GM23338 (cell line): ENCODE data around the gene DBNL. TPM values are rescaled to one million over a fixed set of nuclear protein-coding genes. Genes with fewer than 3 reads are reported as not detected.

Experiments used
- ATAC-seq: fragments of 200-7000 bp; cut with Tn5 transposase; 3 replicates; pipeline ENCODE4 v1.9.1; 2020
- DNase-seq: peaks from one replicate; pipeline ENCODE4 v3.0.0-alpha.2; 2015; ENCODE audit warnings: low spot score
- H2AFZ ChIP-seq: fragments of 200-600 bp; sonication (generic); 2 replicates; pipeline ENCODE4 v1.8.0; 2016; ENCODE audit warnings: antibody characterized with exemption, mild to moderate bottlenecking, moderate library complexity
- H3F3A ChIP-seq: fragments of 200-600 bp; sonication (generic); replicated peaks from 2 replicates; pipeline ENCODE4 v1.8.0; 2017; ENCODE audit warnings: antibody characterized with exemption, mixed run types, low read depth
- H3K27ac ChIP-seq: fragments of 200-600 bp; sonication (generic); 2 replicates; pipeline ENCODE4 v1.6.1; 2016; ENCODE audit warnings: low read depth
- H3K27me3 ChIP-seq: fragments of 200-600 bp; sonication (generic); 2 replicates; pipeline ENCODE4 v1.8.0; 2016; ENCODE audit warnings: mild to moderate bottlenecking, mixed run types, moderate library complexity; ENCODE audit not compliant: insufficient read depth
- H3K36me3 ChIP-seq: fragments of 200-600 bp; sonication (generic); 2 replicates; pipeline ENCODE4 v1.8.0; 2016; ENCODE audit warnings: mild to moderate bottlenecking; ENCODE audit not compliant: insufficient read depth
- H3K4me1 ChIP-seq: fragments of 200-600 bp; sonication (generic); 2 replicates; pipeline ENCODE4 v1.8.0; 2016; ENCODE audit warnings: mild to moderate bottlenecking, moderate library complexity; ENCODE audit not compliant: insufficient read depth
- H3K4me2 ChIP-seq: fragments of 200-600 bp; sonication (generic); 2 replicates; pipeline ENCODE4 v1.7.1; 2017; ENCODE audit warnings: mixed run types
- H3K4me3 ChIP-seq: fragments of 200-600 bp; sonication (generic); 2 replicates; pipeline ENCODE4 v1.6.1; 2016; ENCODE audit warnings: mixed run types
- H3K79me2 ChIP-seq: fragments of 200-600 bp; sonication (generic); replicated peaks from 2 replicates; pipeline ENCODE4 v1.8.0; 2017; ENCODE audit warnings: mild to moderate bottlenecking; ENCODE audit not compliant: insufficient read depth
- H3K9me2 ChIP-seq: fragments of 200-600 bp; sonication (generic); 2 replicates; pipeline ENCODE4 v1.8.0; 2017; ENCODE audit not compliant: insufficient read depth
- H4K20me1 ChIP-seq: fragments of 200-600 bp; sonication (generic); replicated peaks from 2 replicates; pipeline ENCODE4 v1.8.0; 2017; ENCODE audit warnings: mild to moderate bottlenecking; ENCODE audit not compliant: insufficient read depth
- H3K27ac Mint-ChIP-seq: 2 replicates; pipeline ENCODE4 v1.8.0; 2020; ENCODE audit warnings: inconsistent platforms, mild to moderate bottlenecking, moderate library complexity, mixed read lengths
- H3K27me3 Mint-ChIP-seq: 3 replicates; pipeline ENCODE4 v1.8.0; 2022; ENCODE audit warnings: low read depth, mild to moderate bottlenecking, moderate library complexity, mixed read lengths, inconsistent platforms; ENCODE audit not compliant: insufficient read depth, poor library complexity
- H3K36me3 Mint-ChIP-seq: 3 replicates; pipeline ENCODE4 v1.8.0; 2021; ENCODE audit warnings: low read depth, mild to moderate bottlenecking, inconsistent platforms, moderate library complexity, mixed read lengths
- H3K4me1 Mint-ChIP-seq: 3 replicates; pipeline ENCODE4 v1.8.0; 2020; ENCODE audit warnings: mild to moderate bottlenecking, inconsistent platforms, mixed read lengths
- H3K4me3 Mint-ChIP-seq: 3 replicates; pipeline ENCODE4 v1.8.0; 2021; ENCODE audit warnings: moderate library complexity, mild to moderate bottlenecking, inconsistent platforms, mixed read lengths
- H3K9me3 Mint-ChIP-seq: 3 replicates; pipeline ENCODE4 v1.8.0; 2020; ENCODE audit warnings: moderate library complexity, mild to moderate bottlenecking, inconsistent platforms, mixed read lengths
- CREB1 ChIP-seq: fragments of 250-450 bp; sonication (Bioruptor Pico); IDR thresholded peaks from 2 replicates; pipeline ENCODE4 v1.5.0; 2020; ENCODE audit warnings: low read depth, mild to moderate bottlenecking, moderate library complexity
- EZH2 ChIP-seq: fragments of 200-600 bp; sonication (generic); IDR thresholded peaks from one replicate; pipeline ENCODE4 v1.8.0; 2017; ENCODE audit warnings: antibody characterized with exemption, mild to moderate bottlenecking, low read depth; ENCODE audit not compliant: unreplicated experiment
- EZH2phosphoT487 ChIP-seq: fragments of 200-600 bp; sonication (generic); IDR thresholded peaks from one replicate; pipeline ENCODE4 v1.8.1; 2018; ENCODE audit warnings: antibody characterized with exemption; ENCODE audit not compliant: unreplicated experiment
- JUNB ChIP-seq: IDR thresholded peaks from one replicate; pipeline ENCODE4 v1.6.1; 2016; ENCODE audit warnings: antibody characterized with exemption; ENCODE audit not compliant: unreplicated experiment
- NANOG ChIP-seq: IDR thresholded peaks from 2 replicates; pipeline ENCODE4 v1.6.1; 2016; ENCODE audit warnings: antibody characterized with exemption, borderline replicate concordance
- REST ChIP-seq: IDR thresholded peaks from one replicate; pipeline ENCODE4 v1.6.1; 2018; ENCODE audit warnings: antibody characterized with exemption; ENCODE audit not compliant: unreplicated experiment
- ZNF114 ChIP-seq: fragments of 250-450 bp; sonication (Bioruptor Pico); IDR thresholded peaks from 2 replicates; pipeline ENCODE4 v1.5.0; 2020; ENCODE audit warnings: mild to moderate bottlenecking, moderate library complexity
- polyA plus RNA-seq: library from polyadenylated mRNA; unstranded; fragments of >200 nt; fragmentation: Nextera tagmentation; extraction: Ambion mirVana; gene quantifications from 2 replicates; pipeline ENCODE4 v1.2.1, GENCODE V29; 2016
- total RNA-seq: library from RNA; depleted of rRNA; stranded (reverse); fragments of >200 nt; shearing (Covaris generic); gene quantifications from 2 replicates; pipeline ENCODE4 v1.2.3, GENCODE V29; 2014
- TF ChIP-seq, protein P1 (sequence below): fragments of 250-450 bp; sonication (Bioruptor Pico); IDR thresholded peaks from 2 replicates; pipeline ENCODE4 v1.5.0; 2020; ENCODE audit warnings: mild to moderate bottlenecking, moderate library complexity

DBNL gene
- total and polyA plus RNA-seq, 2 experiments from 2014 or later, result 18.1 to 49.4 TPM

DNA sequence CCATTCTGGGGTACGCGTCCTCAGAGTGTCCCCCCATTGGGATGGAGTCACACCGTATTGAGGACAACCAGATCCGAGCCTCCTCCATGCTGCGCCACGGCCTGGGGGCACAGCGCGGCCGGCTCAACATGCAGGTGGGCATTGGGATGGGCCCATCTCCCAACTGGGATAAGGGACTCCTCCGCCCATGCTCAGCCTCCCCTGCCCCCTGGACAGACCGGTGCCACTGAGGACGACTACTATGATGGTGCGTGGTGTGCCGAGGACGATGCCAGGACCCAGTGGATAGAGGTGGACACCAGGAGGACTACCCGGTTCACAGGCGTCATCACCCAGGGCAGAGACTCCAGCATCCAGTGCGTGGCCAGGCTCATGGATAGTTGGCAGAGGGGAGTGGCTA lies 65.5 kb downstream of the DBNL start (continued):
- TF ChIP-seq, protein P1, sequence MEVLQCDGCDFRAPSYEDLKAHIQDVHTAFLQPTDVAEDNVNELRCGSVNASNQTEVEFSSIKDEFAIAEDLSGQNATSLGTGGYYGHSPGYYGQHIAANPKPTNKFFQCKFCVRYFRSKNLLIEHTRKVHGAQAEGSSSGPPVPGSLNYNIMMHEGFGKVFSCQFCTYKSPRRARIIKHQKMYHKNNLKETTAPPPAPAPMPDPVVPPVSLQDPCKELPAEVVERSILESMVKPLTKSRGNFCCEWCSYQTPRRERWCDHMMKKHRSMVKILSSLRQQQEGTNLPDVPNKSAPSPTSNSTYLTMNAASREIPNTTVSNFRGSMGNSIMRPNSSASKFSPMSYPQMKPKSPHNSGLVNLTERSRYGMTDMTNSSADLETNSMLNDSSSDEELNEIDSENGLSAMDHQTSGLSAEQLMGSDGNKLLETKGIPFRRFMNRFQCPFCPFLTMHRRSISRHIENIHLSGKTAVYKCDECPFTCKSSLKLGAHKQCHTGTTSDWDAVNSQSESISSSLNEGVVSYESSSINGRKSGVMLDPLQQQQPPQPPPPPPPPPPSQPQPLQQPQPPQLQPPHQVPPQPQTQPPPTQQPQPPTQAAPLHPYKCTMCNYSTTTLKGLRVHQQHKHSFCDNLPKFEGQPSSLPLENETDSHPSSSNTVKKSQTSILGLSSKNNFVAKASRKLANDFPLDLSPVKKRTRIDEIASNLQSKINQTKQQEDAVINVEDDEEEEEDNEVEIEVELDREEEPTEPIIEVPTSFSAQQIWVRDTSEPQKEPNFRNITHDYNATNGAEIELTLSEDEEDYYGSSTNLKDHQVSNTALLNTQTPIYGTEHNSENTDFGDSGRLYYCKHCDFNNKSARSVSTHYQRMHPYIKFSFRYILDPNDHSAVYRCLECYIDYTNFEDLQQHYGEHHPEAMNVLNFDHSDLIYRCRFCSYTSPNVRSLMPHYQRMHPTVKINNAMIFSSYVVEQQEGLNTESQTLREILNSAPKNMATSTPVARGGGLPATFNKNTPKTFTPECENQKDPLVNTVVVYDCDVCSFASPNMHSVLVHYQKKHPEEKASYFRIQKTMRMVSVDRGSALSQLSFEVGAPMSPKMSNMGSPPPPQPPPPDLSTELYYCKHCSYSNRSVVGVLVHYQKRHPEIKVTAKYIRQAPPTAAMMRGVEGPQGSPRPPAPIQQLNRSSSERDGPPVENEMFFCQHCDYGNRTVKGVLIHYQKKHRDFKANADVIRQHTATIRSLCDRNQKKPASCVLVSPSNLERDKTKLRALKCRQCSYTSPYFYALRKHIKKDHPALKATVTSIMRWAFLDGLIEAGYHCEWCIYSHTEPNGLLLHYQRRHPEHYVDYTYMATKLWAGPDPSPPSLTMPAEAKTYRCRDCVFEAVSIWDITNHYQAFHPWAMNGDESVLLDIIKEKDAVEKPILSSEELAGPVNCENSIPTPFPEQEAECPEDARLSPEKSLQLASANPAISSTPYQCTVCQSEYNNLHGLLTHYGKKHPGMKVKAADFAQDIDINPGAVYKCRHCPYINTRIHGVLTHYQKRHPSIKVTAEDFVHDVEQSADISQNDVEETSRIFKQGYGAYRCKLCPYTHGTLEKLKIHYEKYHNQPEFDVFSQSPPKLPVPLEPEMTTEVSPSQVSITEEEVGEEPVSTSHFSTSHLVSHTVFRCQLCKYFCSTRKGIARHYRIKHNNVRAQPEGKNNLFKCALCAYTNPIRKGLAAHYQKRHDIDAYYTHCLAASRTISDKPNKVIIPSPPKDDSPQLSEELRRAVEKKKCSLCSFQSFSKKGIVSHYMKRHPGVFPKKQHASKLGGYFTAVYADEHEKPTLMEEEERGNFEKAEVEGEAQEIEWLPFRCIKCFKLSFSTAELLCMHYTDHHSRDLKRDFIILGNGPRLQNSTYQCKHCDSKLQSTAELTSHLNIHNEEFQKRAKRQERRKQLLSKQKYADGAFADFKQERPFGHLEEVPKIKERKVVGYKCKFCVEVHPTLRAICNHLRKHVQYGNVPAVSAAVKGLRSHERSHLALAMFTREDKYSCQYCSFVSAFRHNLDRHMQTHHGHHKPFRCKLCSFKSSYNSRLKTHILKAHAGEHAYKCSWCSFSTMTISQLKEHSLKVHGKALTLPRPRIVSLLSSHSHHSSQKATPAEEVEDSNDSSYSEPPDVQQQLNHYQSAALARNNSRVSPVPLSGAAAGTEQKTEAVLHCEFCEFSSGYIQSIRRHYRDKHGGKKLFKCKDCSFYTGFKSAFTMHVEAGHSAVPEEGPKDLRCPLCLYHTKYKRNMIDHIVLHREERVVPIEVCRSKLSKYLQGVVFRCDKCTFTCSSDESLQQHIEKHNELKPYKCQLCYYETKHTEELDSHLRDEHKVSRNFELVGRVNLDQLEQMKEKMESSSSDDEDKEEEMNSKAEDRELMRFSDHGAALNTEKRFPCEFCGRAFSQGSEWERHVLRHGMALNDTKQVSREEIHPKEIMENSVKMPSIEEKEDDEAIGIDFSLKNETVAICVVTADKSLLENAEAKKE, result no peak
- TF ChIP-seq JUNB (no peak), EZH2 (no peak)

DNA sequence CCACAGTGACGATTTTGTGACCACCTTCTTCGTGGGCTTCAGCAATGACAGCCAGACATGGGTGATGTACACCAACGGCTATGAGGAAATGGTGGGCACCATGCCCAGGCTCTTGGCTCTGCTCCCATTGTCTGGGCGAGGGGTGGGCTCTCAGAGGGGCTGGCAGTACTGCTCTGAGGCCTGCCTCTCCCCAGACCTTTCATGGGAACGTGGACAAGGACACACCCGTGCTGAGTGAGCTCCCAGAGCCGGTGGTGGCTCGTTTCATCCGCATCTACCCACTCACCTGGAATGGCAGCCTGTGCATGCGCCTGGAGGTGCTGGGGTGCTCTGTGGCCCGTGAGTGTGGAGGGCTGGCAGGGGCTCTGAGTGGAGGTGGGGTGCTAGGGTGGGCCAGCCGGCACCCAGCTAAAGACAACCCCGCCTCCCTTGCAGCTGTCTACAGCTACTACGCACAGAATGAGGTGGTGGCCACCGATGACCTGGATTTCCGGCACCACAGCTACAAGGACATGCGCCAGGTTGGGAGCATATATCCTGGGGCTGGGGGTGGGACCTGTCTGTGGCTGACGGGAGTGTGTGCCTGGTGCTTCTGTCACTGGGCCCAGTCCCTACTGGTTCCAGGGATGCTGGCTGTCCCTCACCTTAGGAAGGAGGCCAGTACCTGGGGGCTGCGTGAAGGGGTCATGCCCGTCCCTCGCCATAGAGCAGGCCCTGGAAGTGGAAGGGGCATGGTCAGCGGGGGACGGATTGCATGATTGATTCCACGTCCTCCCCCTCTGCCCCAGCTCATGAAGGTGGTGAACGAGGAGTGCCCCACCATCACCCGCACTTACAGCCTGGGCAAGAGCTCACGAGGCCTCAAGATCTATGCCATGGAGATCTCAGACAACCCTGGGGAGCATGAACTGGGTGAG lies 66.5 kb downstream of the DBNL start:
- Histone ChIP-seq H3K9me2 (no peaks in the 10 kb centered on the region), H2AFZ (no peak overlapping the region), H3K27me3 (no peaks in the 10 kb centered on the region), H3K4me3 (no peak overlapping the region), H3K79me2 (no peaks in the 10 kb centered on the region; the same call in 1 of the 2 replicates), H3K4me2 (no peak overlapping the region), H3K36me3 (no peaks in the 10 kb centered on the region), H3K4me1 (no peaks in the 10 kb centered on the region), H3K27ac (no peak overlapping the region), H4K20me1 (no peaks in the 10 kb centered on the region; the same call in 1 of the 2 replicates), H3F3A (0 out of 2 replicates have a peak, but pooled peaks cover 2% of the 10 kb centered on the region)
- peaks cover 33% of the 10 kb centered on the region for H3K36me3 Mint-ChIP-seq
- H3K27me3 Mint-ChIP-seq, result peaks cover 15% of the 10 kb centered on the region
- no peak overlapping the region for H3K27ac Mint-ChIP-seq
- H3K4me3 Mint-ChIP-seq, result no peak overlapping the region
- ATAC-seq (no peak), DNase-seq (no peak)
- peaks cover 6% of the 10 kb centered on the region for H3K4me1 Mint-ChIP-seq
- H3K9me3 Mint-ChIP-seq, result no peaks in the 10 kb centered on the region; the same call in 2 of the 3 replicates
- no peak for TF ChIP-seq CREB1
- TF ChIP-seq JUNB, result no peak
- no peak for TF ChIP-seq ZNF114 (CRISPR knock-in tag)
- no peak for TF ChIP-seq EZH2phosphoT487
- no peak for TF ChIP-seq REST
- TF ChIP-seq EZH2, result no peak
- TF ChIP-seq NANOG, result no peak
